Thymus (tissue), 11 donors: ENCODE results near the gene VARS1. TPM values are rescaled to one million over a fixed set of nuclear protein-coding genes. Genes with fewer than 3 reads are reported as not detected.
A peak's percentile ranks its signal among the peaks of the same experiment; 100 is the strongest.

Experiments used
- DNase-seq, 9 donors: peaks; one replicate each; pipeline ENCODE4 v3.0.0-alpha.2; 2013; ENCODE audit warnings: low spot score in 9 of 9, low read depth in 6 of 9, missing footprints in 1 of 9
- H3K27ac ChIP-seq, 2 donors: one replicate each; pipeline ENCODE4 v1.5.1; 2013; ENCODE audit warnings: control low read depth in 1 of 2, low read depth in 1 of 2, low read length in 1 of 2, mild to moderate bottlenecking in 1 of 2, moderate library complexity in 1 of 2
- H3K27me3 ChIP-seq, 2 donors: one replicate each; pipeline ENCODE4 v1.5.1; 2013; ENCODE audit warnings: low read length in 1 of 2; ENCODE audit not compliant: control insufficient read depth in 2 of 2, insufficient read depth in 1 of 2
- H3K36me3 ChIP-seq, 2 donors: one replicate each; pipeline ENCODE4 v1.5.1; 2013; ENCODE audit warnings: low read length in 1 of 2, mild to moderate bottlenecking in 1 of 2, moderate library complexity in 1 of 2; ENCODE audit not compliant: control insufficient read depth in 2 of 2, insufficient read depth in 2 of 2
- H3K4me1 ChIP-seq, 2 donors: one replicate each; pipeline ENCODE4 v1.5.1; 2013; ENCODE audit warnings: low read length in 2 of 2; ENCODE audit not compliant: control insufficient read depth in 2 of 2, insufficient read depth in 2 of 2
- H3K4me3 ChIP-seq, 2 donors: one replicate each; pipeline ENCODE4 v1.5.1; 2013; ENCODE audit warnings: low read length in 2 of 2, control low read depth in 1 of 2, mild to moderate bottlenecking in 1 of 2
- H3K9me3 ChIP-seq, 2 donors: one replicate each; pipeline ENCODE4 v1.5.1; 2013; ENCODE audit warnings: low read length in 1 of 2, mild to moderate bottlenecking in 1 of 2; ENCODE audit not compliant: control insufficient read depth in 2 of 2, insufficient read depth in 1 of 2
- WGBS: extraction: QIAGEN DNeasy Blood & Tissue Kit; methylation state at CpG from one replicate; pipeline ENCODE4 v1.1.7; 2013; 5-methylcytosine and 5-hydroxymethylcytosine counted together
- polyA plus RNA-seq: library from polyadenylated mRNA; stranded (reverse); fragments of 200-250 nt; gene quantifications from one replicate; pipeline ENCODE4 v1.2.3, GENCODE V29; 2013
- total RNA-seq: library from RNA; stranded (reverse); fragments of 120-200 nt; gene quantifications from one replicate; pipeline ENCODE4 v1.2.4, GENCODE V29; 2013
- donor health status: healthy.

Gene VARS1
- total and polyA plus RNA-seq, 2 donors: 16.6 to 25.2 TPM

- Histone ChIP-seq H3K9me3 (no peaks in the 10 kb centered on the region), H3K36me3 (peaks cover 48 to 54% of the 10 kb centered on the region in 2 donors), H3K4me3 (no peak overlapping the region), H3K4me1 (peaks cover 11% of the 10 kb centered on the region in 2 donors), H3K27me3 (peaks cover 0 to 2% of the 10 kb centered on the region in 2 donors), H3K27ac (no peak overlapping the region)
- DNase-seq: no peak
- WGBS: 97% methylated on average over 43 of the region's 43 CpGs
These were observed 16.3 kb downstream of the VARS1 start for GRCh38 chr6:31778999-31779885.

- Histone ChIP-seq H3K27me3 (peaks cover 0 to 2% of the 10 kb centered on the region in 2 donors), H3K4me1 (peaks cover 11 to 12% of the 10 kb centered on the region in 2 donors), H3K27ac (no peak overlapping the region), H3K4me3 (no peak overlapping the region), H3K36me3 (peaks cover 43 to 46% of the 10 kb centered on the region in 2 donors), H3K9me3 (no peaks in the 10 kb centered on the region)
- no peak for DNase-seq
- 99% methylated on average over 5 of the region's 5 CpGs for WGBS
These were observed 17.4 kb downstream of the VARS1 start for GRCh38 chr6:31778193-31778592.

GRCh38 chr6:31777667-31778050 is 17.9 kb downstream of the VARS1 start:
- Histone ChIP-seq H3K27me3 (peaks cover 0 to 2% of the 10 kb centered on the region in 2 donors), H3K36me3 (peaks cover 42 to 43% of the 10 kb centered on the region in 2 donors), H3K27ac (no peak overlapping the region), H3K4me1 (peaks cover 17% of the 10 kb centered on the region in 2 donors), H3K4me3 (no peak overlapping the region), H3K9me3 (no peaks in the 10 kb centered on the region)
- no peak for DNase-seq
- 98% methylated on average over 5 of the region's 5 CpGs for WGBS

GRCh38 chr6:31776989-31777666 is 18.4 kb downstream of the VARS1 start, which contains the start of gene VWA7:
VWA7 (minus strand) TSS chr6:31777328; CDS start chr6:31776779, 549 bp downstream.
- WGBS: 21% methylated on average over 15 of the region's 15 CpGs
- Histone ChIP-seq H3K36me3 (peaks cover 37 to 38% of the 10 kb centered on the region in 2 donors), H3K4me1 (peaks cover 17 to 23% of the 10 kb centered on the region in 2 donors), H3K9me3 (peaks cover 0 to 4% of the 10 kb centered on the region in 2 donors), H3K27ac (no peak within 1 kb of the TSS), H3K27me3 (peaks cover 0 to 2% of the 10 kb centered on the region in 2 donors), H3K4me3 (no peak within 1 kb of the TSS)
- DNase-seq: peak in 1 of 9 donors; percentile 34

- no peak for DNase-seq
- Histone ChIP-seq H3K27me3 (peaks cover 0 to 2% of the 10 kb centered on the region in 2 donors), H3K27ac (no peak overlapping the region), H3K36me3 (peaks cover 31 to 32% of the 10 kb centered on the region in 2 donors), H3K9me3 (peaks cover 0 to 5% of the 10 kb centered on the region in 2 donors), H3K4me3 (no peak overlapping the region), H3K4me1 (peaks cover 17 to 26% of the 10 kb centered on the region in 2 donors)
- WGBS: 27% methylated on average over 14 of the region's 14 CpGs
These were observed 19.0 kb downstream of the VARS1 start for GRCh38 chr6:31776485-31776988.

- peaks cover 0 to 5% of the 10 kb centered on the region in 2 donors for H3K9me3 ChIP-seq
- H3K4me3 ChIP-seq: no peak overlapping the region
- no peak for DNase-seq
- H3K27me3 ChIP-seq: peaks cover 0 to 2% of the 10 kb centered on the region in 2 donors
- H3K4me1 ChIP-seq: peaks cover 17 to 29% of the 10 kb centered on the region in 2 donors
- no peak overlapping the region for H3K27ac ChIP-seq
- peaks cover 24 to 25% of the 10 kb centered on the region in 2 donors for H3K36me3 ChIP-seq
- WGBS: 97% methylated on average over 32 of the region's 32 CpGs
These were observed 19.7 kb downstream of the VARS1 start for GRCh38 chr6:31775633-31776484.

- H3K9me3 ChIP-seq: peaks cover 0 to 5% of the 10 kb centered on the region in 2 donors
- peaks cover 18% of the 10 kb centered on the region in 2 donors for H3K36me3 ChIP-seq
- no peak overlapping the region for H3K27ac ChIP-seq
- H3K4me3 ChIP-seq: no peak overlapping the region
- peaks cover 17 to 29% of the 10 kb centered on the region in 2 donors for H3K4me1 ChIP-seq
- no peak for DNase-seq
- H3K27me3 ChIP-seq: peaks cover 0 to 2% of the 10 kb centered on the region in 2 donors
- WGBS: 96% methylated on average over 4 of the region's 4 CpGs
These were observed 20.4 kb downstream of the VARS1 start for GRCh38 chr6:31775184-31775583.

GRCh38 chr6:31771992-31772358 is 23.6 kb downstream of the VARS1 start:
- no peaks in the 10 kb centered on the region for H3K36me3 ChIP-seq
- 88% methylated on average over 4 of the region's 4 CpGs for WGBS

More at GRCh38 chr6:31771992-31772358, 23.6 kb downstream of the VARS1 start:
- peaks cover 0 to 5% of the 10 kb centered on the region in 2 donors for H3K27me3 ChIP-seq
- peaks cover 16 to 27% of the 10 kb centered on the region in 2 donors for H3K4me1 ChIP-seq
- no peak overlapping the region for H3K4me3 ChIP-seq
- H3K27ac ChIP-seq: no peak overlapping the region
- peaks cover 0 to 5% of the 10 kb centered on the region in 2 donors for H3K9me3 ChIP-seq
- peak in 1 of 9 donors; percentile 41 for DNase-seq
